ENCODE results near the gene BDH1.

Gene BDH1

DNA sequence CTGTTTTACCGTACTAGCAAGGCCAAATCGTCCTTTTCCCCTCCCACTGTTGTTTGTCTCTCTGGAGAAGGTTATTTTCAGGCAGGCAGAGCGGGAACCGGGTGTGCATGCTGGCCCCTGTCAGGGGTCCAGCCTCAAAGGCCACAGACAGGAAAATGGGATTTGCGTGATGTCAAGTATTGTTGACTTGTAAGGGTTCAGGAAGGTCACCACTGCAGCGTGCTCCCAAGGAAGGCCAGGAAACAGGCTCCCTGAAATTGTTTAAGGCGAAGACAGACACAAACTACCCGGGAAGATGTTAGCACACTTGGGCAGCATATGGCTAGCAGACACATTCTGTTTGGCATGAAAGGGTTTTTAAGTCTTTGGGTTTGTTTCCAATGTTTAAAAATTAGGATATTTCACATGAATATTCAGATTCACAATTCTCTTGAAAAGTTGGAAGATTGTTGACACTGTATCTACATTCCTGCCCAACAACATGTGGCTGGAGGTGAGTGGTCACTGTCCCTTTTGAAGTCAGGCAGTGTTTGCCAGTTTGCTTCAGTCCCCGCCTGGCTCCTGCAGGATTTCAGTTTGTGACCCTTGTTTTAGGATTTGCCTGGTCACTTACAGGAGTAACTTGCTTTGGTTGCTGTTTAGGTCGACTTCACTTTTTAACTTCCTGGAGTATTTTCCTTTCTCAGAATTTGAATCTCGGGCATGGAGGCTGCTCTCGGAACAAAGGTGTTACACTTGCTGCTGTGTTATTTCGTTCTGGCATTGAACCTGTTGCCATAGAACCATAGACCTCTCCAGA is 90.4 kb downstream of the BDH1 start:
- no peaks in the 10 kb centered on the region for H3K36me3 ChIP-seq
- H3K27ac ChIP-seq: no peak overlapping the region
- intact Hi-C loops (cut with DNase I; ENCODE audit: low total_unique reads): no loop called here
- DNase-seq: no peak
- H3K4me3 ChIP-seq: no peak overlapping the region
- TF ChIP-seq, protein P1, sequence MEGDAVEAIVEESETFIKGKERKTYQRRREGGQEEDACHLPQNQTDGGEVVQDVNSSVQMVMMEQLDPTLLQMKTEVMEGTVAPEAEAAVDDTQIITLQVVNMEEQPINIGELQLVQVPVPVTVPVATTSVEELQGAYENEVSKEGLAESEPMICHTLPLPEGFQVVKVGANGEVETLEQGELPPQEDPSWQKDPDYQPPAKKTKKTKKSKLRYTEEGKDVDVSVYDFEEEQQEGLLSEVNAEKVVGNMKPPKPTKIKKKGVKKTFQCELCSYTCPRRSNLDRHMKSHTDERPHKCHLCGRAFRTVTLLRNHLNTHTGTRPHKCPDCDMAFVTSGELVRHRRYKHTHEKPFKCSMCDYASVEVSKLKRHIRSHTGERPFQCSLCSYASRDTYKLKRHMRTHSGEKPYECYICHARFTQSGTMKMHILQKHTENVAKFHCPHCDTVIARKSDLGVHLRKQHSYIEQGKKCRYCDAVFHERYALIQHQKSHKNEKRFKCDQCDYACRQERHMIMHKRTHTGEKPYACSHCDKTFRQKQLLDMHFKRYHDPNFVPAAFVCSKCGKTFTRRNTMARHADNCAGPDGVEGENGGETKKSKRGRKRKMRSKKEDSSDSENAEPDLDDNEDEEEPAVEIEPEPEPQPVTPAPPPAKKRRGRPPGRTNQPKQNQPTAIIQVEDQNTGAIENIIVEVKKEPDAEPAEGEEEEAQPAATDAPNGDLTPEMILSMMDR (IDR thresholded peaks at IDR 0.05): no peak
- peaks cover 0 to 13% of the 10 kb centered on the region in 2 donors for H3K27me3 ChIP-seq
- no peaks in the 10 kb centered on the region for H3K9me3 ChIP-seq
- H3K4me1 ChIP-seq: peaks cover 0 to 13% (median 4%) of the 10 kb centered on the region in 4 donors

GRCh38 chr3:197464794-197465193 is 91.0 kb downstream of the BDH1 start:
- Histone ChIP-seq H3K4me3 (no peak overlapping the region), H3K27ac (no peak overlapping the region), H3K9me3 (no peaks in the 10 kb centered on the region), H3K4me1 (peaks cover 0 to 13% (median 4%) of the 10 kb centered on the region in 4 donors), H3K27me3 (peaks cover 0 to 13% of the 10 kb centered on the region in 2 donors), H3K36me3 (no peaks in the 10 kb centered on the region)
- intact Hi-C loops (cut with DNase I; ENCODE audit: low total_unique reads): no loop called here
- DNase-seq: no peak
- TF ChIP-seq, protein P1 (IDR thresholded peaks at IDR 0.05): no peak

GRCh38 chr3:197463279-197463678 is 92.5 kb downstream of the BDH1 start:
- Histone ChIP-seq H3K9me3 (no peaks in the 10 kb centered on the region), H3K4me1 (peaks cover 0 to 13% (median 4%) of the 10 kb centered on the region in 4 donors), H3K27me3 (peaks cover 0 to 8% of the 10 kb centered on the region in 2 donors), H3K4me3 (no peak overlapping the region), H3K27ac (no peak overlapping the region), H3K36me3 (no peaks in the 10 kb centered on the region)
- intact Hi-C loops (cut with DNase I; ENCODE audit: low total_unique reads): no loop called here
- TF ChIP-seq, protein P1 (IDR thresholded peaks at IDR 0.05): no peak
- no peak for DNase-seq

- DNase-seq: no peak
- H3K4me3 ChIP-seq: no peak overlapping the region
- peaks cover 0 to 13% (median 4%) of the 10 kb centered on the region in 4 donors for H3K4me1 ChIP-seq
- no peaks in the 10 kb centered on the region for H3K9me3 ChIP-seq
- intact Hi-C loops (cut with DNase I; ENCODE audit: low total_unique reads): no loop called here
- H3K27ac ChIP-seq: no peak overlapping the region
- no peaks in the 10 kb centered on the region for H3K36me3 ChIP-seq
- peaks cover 0 to 3% of the 10 kb centered on the region in 2 donors for H3K27me3 ChIP-seq
- TF ChIP-seq, protein P1 (IDR thresholded peaks at IDR 0.05): no peak
Observed at GRCh38 chr3:197462808-197463207, 93.0 kb downstream of the BDH1 start.

GRCh38 chr3:197460639-197461038 is 95.1 kb downstream of the BDH1 start:
- H3K27ac ChIP-seq: no peak overlapping the region
- no peak for DNase-seq
- H3K4me1 ChIP-seq: peaks cover 0 to 12% (median 3%) of the 10 kb centered on the region in 4 donors
- H3K4me3 ChIP-seq: no peak overlapping the region
- H3K9me3 ChIP-seq: no peaks in the 10 kb centered on the region
- TF ChIP-seq, protein P1 (IDR thresholded peaks at IDR 0.05): no peak
- intact Hi-C loops (cut with DNase I; ENCODE audit: low total_unique reads): no loop called here
- H3K27me3 ChIP-seq: peaks cover 0 to 3% of the 10 kb centered on the region in 2 donors
- no peaks in the 10 kb centered on the region for H3K36me3 ChIP-seq
